Peyer's patch (tissue), 4 donors: ENCODE measurements around the gene PSPC1.
"Not testable (repeated sequence)": the region's sequence is repeated elsewhere in the genome, so short reads cannot be mapped to it uniquely, and the experiment has no call there.

Source experiments
- POLR2A ChIP-seq, 2 donors: fragments of 450-650 bp; IDR thresholded peaks; one replicate each; pipeline ENCODE4 v1.5.1; 2017; ENCODE audit warnings: antibody characterized with exemption in 2 of 2, mild to moderate bottlenecking in 2 of 2, moderate library complexity in 2 of 2
- TF ChIP-seq, protein P1 (sequence below), 6 experiments: fragments of 450-650 bp in 4 of 6; fragments of 200-600 bp in 2 of 6; sonication (generic) in 1 of 6; IDR thresholded peaks; one replicate each; pipeline ENCODE4 v1.5.1; 2017 to 2019; ENCODE audit warnings: antibody characterized with exemption in 6 of 6, mild to moderate bottlenecking in 3 of 6, moderate library complexity in 1 of 6

DNA sequence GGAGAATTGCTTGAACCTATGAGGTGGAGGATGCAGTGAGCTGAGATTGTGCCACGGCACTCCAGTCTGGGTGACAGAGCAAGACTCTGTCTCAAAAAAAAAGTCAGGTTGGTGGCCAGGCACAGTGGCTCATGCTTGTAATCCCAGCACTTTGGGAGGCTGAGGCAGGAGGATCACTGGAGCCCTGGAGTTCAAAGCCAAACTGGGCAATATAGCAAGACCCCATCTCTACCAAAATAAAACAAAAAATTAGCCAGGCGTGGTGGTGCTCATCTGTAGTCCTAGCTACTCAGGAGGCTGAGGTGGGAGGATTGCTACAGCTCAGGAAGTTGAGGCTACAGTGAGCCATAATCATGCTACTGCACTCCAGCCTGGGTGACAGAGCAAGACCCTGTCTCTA is 33.1 kb upstream of the PSPC1 start:
- TF ChIP-seq POLR2A (IDR thresholded peaks at IDR 0.05): not testable (repeated sequence)
- TF ChIP-seq, protein P1, sequence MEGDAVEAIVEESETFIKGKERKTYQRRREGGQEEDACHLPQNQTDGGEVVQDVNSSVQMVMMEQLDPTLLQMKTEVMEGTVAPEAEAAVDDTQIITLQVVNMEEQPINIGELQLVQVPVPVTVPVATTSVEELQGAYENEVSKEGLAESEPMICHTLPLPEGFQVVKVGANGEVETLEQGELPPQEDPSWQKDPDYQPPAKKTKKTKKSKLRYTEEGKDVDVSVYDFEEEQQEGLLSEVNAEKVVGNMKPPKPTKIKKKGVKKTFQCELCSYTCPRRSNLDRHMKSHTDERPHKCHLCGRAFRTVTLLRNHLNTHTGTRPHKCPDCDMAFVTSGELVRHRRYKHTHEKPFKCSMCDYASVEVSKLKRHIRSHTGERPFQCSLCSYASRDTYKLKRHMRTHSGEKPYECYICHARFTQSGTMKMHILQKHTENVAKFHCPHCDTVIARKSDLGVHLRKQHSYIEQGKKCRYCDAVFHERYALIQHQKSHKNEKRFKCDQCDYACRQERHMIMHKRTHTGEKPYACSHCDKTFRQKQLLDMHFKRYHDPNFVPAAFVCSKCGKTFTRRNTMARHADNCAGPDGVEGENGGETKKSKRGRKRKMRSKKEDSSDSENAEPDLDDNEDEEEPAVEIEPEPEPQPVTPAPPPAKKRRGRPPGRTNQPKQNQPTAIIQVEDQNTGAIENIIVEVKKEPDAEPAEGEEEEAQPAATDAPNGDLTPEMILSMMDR (IDR thresholded peaks at IDR 0.05): not testable (repeated sequence)
